Bone marrow (tissue), 2 donors: ENCODE results near the gene ACER3.
"Not testable (repeated sequence)": the region's sequence is repeated elsewhere in the genome, so short reads cannot be mapped to it uniquely, and the experiment has no call there.

Experiments used
- DNase-seq, 2 donors: peaks; one replicate each; lab custom pipeline; 2025; lab: John Stamatoyannopoulos, UW

ACER3 gene

GRCh38 chr11:76995081-76995576, 134.4 kb downstream of the ACER3 start:
- no peak for DNase-seq

GRCh38 chr11:76997512-76997911, 136.8 kb downstream of the ACER3 start:
- DNase-seq: no peak

DNA sequence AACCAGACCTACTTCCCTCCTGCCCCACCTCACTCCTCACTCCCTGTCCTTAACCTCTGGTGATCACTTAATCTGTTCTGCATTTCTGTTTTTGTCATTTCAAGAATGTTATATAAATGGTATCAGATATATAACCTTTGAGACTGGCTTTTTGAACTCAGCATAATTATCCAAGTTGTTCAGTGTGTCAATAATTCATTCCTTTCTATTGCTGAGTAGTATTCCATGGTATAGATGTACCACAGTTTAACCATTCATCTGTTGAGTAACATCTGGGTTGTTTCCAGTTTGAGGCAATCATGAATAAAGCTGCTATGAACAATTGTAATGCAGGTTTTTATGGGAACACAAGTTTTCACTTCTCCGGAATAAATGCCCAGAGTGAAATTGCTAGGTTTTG, 138.9 kb downstream of the ACER3 start:
- no peak for DNase-seq

GRCh38 chr11:77001613-77002012, 140.9 kb downstream of the ACER3 start:
- DNase-seq: no peak

DNA sequence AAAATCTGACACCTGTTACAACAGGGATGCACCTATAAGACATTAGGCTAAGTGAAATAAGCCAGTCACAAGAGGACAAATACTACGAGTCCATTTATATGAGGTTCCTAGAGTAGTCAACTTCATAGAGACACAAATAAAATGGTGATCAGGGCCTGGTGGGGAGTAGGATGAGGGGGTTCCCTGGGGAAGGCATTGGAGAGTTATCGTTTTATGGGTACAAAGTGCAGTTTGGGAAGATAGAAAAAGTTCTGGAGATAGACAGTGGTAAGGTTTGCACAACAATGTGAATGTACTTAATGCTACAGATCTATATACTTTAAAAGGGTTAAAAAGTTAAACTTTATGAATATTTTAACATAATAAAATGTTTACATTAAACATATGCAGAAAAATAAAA, 142.1 kb downstream of the ACER3 start:
- no peak for DNase-seq

DNA sequence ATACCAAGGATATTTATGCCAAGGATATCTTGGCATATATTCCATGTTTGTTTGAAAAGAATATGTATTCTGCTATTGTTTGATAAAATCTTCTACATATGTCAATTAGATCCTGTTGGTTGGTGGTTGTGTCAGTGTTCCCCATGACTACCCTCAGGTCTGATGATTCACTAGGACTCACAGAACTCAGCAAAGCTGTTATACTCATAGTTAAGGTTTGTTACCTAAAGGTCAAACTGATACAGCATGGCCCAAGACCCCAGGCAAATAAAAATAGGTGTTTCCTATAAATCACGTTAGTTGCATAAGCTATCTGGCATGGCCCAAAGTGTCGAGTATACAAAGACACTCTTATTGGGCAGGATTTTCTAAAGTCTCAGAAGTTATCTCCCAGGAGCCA, 143.2 kb downstream of the ACER3 start:
- DNase-seq: no peak

DNA sequence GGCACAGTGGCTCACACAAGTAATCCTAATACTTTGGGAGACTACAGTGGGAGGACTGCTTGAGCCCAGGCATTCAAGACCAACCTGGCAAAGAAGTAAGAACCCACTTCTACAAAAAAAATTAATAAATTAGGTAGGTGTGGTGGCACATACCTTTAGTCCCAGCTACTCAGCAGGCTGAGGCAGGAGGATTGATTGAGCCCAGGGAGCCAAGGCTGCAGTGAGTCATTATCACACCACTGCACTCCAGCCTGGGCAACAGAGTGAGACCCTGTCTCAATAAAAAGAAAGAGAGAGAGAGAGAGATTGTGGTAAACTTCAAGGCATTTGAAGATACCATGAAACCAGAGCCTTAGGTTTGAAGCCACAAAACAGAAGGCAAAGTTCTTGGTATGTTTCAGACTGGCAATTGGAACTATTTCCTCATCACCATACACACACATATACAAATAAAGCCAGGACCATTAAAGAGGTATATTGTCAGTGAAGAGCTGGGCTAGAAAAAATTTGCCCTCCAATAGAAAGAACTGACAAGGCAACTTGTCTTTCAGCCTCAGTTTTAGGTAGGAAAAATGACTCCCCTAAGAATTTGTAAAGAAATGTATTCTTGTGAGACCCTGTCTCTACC, 148.9 kb downstream of the ACER3 start:
- DNase-seq: no peak

GRCh38 chr11:77014669-77015068, 154.0 kb downstream of the ACER3 start:
- no peak for DNase-seq

- not testable (repeated sequence) for DNase-seq
Observed at GRCh38 chr11:77018396-77018924, 157.7 kb downstream of the ACER3 start.

DNA sequence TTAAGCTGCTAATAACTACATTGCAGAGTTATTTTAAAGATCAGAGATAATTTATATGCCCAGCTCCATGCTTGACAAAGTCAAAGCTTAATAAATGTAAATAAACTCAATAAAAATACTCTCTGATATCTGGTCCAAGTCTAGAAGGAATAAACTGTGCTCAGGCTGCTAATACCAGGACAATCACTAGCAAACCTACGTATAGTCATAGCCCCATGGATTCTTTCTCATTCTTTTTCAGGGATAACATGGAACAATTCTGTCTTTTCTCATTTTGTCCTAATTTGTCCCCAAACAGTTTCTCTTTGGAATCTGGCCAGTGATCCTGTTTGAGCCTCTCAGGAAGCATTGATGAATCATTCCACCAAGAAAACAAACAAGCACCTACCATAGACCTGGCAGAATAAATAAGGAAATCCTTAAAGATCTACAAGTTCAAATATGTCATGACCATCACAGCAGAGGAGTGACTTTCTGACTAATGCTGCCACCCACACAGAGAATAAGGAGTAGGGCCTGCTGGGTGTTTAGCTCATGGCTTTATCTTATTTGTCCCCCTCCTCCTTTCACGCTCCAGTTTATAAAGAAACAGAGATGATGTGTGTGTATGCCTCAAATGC, 159.4 kb downstream of the ACER3 start:
- DNase-seq: no peak

GRCh38 chr11:77020734-77021133, 160.0 kb downstream of the ACER3 start:
- DNase-seq: no peak

DNA sequence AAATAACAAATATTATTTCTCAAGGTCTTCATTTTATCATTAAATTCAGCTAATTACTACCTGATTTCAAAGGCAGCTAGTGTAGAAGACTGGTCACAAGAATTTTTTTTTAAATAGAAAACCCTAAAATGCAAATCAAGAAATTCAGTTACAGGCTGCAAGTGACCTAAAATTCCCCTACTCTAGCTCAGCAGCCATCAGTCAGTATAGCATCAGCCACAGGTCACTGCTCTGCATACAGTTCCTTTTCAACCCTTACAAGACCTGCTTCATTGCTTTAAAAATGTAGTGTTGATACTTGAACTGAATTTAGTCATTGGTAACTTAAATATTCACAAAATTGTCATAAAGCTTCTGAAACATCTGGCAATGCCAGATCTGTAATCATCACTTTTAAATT, 164.0 kb downstream of the ACER3 start:
- DNase-seq: no peak

DNA sequence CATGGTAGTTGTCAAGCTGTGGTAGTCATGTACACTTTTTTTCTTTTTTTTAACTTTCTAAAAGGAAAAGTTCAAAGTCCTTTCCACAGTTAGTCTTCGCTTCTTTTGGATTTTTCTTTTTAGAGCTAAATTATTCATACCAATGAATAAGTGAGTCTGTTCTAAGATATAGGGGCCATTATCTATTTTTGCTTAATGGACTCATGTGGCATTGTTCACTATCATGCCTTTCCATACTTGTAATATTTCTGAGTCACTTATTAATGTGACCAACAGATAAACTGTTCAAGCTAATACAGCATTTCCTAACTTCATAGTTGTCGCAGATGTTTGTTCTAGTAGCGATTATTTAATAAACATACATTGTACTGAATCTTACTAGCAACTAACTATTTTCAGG, 165.5 kb downstream of the ACER3 start:
- no peak for DNase-seq

DNA sequence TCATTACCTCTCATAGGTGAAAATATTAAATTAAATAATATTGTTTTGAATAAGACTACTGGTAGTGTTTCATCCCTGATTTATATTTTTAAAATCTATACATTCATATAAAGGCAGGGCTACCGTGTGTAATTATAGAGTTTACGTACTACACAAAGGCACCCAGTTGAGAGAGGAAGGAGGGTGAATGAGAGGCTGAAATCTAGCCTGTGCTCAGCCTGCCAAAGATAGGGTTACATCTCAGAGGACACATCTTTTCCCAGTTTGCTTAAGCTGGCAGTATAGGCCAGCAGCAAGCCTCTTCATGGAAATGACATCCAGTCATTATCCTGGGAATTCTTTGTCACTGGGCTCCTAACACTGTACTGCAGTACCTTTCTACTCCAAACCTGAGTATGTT, 166.0 kb downstream of the ACER3 start:
- no peak for DNase-seq

DNA sequence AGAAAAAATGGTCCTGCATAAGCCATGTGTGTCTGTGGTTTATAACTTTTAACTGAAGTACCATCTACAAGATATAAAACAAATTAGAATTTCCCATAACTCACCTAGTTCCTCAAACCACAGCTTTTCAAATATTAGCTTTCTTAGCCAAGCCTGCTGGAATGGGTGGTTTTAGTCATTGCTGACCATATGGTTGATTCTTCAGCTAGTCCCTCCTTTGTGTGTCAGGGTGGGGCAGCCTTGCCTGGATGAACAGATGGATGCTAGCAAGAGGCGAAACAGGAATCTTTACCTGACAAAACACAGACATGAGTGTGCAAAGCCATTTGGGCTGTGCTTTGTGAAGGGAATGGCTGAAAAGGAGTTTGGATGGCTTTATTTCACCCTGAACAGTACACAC, 166.6 kb downstream of the ACER3 start:
- no peak for DNase-seq

DNA sequence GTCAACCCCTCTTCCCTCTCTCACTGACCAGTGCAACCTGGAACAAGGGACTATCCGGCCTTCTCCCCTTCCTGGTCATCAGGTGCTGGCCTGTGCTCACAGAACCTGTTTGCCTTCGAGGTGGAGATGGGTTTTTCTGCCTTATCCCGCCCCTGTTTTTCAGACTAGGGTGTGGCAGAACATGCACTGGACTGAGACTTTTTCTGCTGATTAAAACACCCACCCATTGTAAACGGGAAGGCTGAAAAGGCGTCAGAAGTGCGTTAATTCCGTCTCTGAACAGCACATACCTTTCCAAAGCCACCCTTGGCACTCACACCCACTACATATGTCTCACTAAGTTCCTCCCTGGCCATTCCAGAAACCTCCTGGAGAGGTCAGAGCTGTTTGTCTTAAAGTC, 169.1 kb downstream of the ACER3 start:
- DNase-seq: no peak

- no peak for DNase-seq
Observed at GRCh38 chr11:77030834-77031414, 170.2 kb downstream of the ACER3 start.

GRCh38 chr11:77031599-77031998, 170.9 kb downstream of the ACER3 start:
- DNase-seq: no peak

- no peak for DNase-seq
Observed at GRCh38 chr11:77035039-77035438, 174.3 kb downstream of the ACER3 start.

- no peak for DNase-seq
Observed at GRCh38 chr11:77035580-77035979, 174.9 kb downstream of the ACER3 start.

DNA sequence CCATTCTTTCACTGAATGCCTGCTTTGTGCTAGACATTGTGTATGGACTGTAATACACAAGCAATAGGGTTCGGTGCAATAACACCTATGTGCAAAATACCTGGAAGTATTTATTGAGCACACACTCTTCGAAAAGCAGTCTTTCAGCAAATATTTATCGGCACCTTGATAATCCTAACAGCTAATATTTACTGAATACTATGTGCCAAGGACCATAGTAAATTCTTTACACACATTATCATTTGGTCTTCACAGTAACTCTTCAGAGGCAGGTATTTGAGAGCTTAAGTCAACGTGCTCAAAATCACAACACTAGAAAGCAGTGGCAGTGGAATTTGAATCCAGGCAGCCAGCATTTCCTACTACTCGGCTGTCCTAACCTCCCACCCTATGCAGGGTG, 175.7 kb downstream of the ACER3 start:
- DNase-seq: no peak

DNA sequence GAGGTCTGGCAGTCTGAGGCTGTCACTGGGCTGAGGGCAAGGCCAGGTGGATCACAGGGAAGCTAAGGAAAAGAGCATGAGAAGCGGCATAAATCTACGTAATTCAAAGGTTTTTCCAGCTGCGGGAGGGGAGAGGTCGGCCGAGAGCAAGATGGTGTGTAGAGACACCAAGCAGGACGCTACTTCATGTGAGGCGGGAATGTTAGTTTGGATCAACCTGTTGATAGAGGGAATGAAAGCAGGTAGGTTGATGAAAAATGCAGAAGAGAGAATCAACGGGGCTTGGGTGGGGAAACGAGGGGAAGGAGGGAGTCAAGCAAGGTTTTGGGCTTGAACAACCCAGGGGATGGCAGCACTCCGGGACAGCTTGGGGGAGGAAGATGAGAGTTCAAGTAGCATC, 176.3 kb downstream of the ACER3 start:
- DNase-seq: no peak

- no peak for DNase-seq
Observed at GRCh38 chr11:77038029-77038824, 177.5 kb downstream of the ACER3 start.
